Muscle of leg (tissue), 11 donors: ENCODE measurements around the gene CD9. TPM values are rescaled to one million over a fixed set of nuclear protein-coding genes. Genes with fewer than 3 reads are reported as not detected.
"Not testable (repeated sequence)": the region's sequence is repeated elsewhere in the genome, so short reads cannot be mapped to it uniquely, and the experiment has no call there.

ENCODE experiments used
- DNase-seq: peaks from one replicate; pipeline ENCODE4 v3.0.0; 2013
- H3K27ac ChIP-seq: one replicate; pipeline ENCODE4 v1.5.1; 2013; ENCODE audit warnings: mild to moderate bottlenecking, low read length, control low read depth
- H3K27me3 ChIP-seq: one replicate; pipeline ENCODE4 v1.6.1; 2013; ENCODE audit warnings: low read length; ENCODE audit not compliant: control insufficient read depth, insufficient read depth
- H3K36me3 ChIP-seq: one replicate; pipeline ENCODE4 v1.6.1; 2013; ENCODE audit warnings: low read length; ENCODE audit not compliant: control insufficient read depth, insufficient read depth
- H3K4me1 ChIP-seq: one replicate; pipeline ENCODE4 v1.6.1; 2013; ENCODE audit warnings: low read length; ENCODE audit not compliant: control insufficient read depth, insufficient read depth
- H3K4me3 ChIP-seq: one replicate; pipeline ENCODE4 v1.5.1; 2013; ENCODE audit warnings: low read length, control low read depth
- H3K9me3 ChIP-seq: replicated peaks from 2 replicates; pipeline ENCODE4 v1.6.1; 2013; ENCODE audit warnings: low read depth, low read length; ENCODE audit not compliant: control insufficient read depth
- WGBS: methylation state at CpG from one replicate; pipeline ENCODE4 v1.1.5; 2013; ENCODE audit warnings: missing lambda C conversion rate; ENCODE audit not compliant: insufficient coverage; 5-methylcytosine and 5-hydroxymethylcytosine counted together
- polyA plus RNA-seq, 8 donors: library from polyadenylated mRNA; unstranded; fragments of 120-200 nt; gene quantifications; one replicate each; pipeline versions ENCODE4 v1.2.1 to v1.2.3, GENCODE V29; 2013; ENCODE audit warnings: inconsistent platforms in 1 of 8, low replicate concordance in 1 of 8; ENCODE audit not compliant: insufficient read length in 8 of 8, insufficient read depth in 1 of 8
- total RNA-seq: library from RNA; stranded (reverse); fragments of 120-200 nt; gene quantifications from one replicate; pipeline ENCODE4 v1.2.4, GENCODE V29; 2013

Gene CD9
- total and polyA plus RNA-seq, 9 donors: 39.5 to 94.5 (median 60.7) TPM

DNA sequence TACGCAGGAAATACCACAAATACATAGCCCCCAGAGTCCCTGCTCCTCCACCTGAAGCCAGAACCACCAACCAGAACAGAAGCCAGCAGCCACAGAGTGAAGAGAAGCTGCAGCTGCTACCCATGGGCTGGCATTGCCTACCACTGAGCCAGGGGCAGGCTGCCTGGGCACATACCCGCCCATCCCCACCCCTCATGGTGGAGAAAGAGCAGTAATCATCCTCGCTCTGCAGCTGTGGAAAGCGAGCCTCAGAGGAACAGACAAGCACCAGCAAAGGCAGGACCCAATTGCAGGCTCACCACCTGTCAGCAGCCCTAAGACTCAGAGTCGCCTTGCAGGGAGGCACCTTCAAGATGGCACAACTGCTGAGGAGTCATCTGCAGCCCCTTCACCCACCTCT, 11.2 kb upstream of the CD9 start:
- no peak overlapping the region for H3K27ac ChIP-seq
- H3K27me3 ChIP-seq: peaks cover 19% of the 10 kb centered on the region
- H3K36me3 ChIP-seq: no peaks in the 10 kb centered on the region
- H3K4me1 ChIP-seq: peaks cover 3% of the 10 kb centered on the region
- DNase-seq: no peak
- 59% methylated on average over 4 of the region's 5 CpGs for WGBS
- no peak overlapping the region for H3K4me3 ChIP-seq
- peaks cover 3% of the 10 kb centered on the region for H3K9me3 ChIP-seq

DNA sequence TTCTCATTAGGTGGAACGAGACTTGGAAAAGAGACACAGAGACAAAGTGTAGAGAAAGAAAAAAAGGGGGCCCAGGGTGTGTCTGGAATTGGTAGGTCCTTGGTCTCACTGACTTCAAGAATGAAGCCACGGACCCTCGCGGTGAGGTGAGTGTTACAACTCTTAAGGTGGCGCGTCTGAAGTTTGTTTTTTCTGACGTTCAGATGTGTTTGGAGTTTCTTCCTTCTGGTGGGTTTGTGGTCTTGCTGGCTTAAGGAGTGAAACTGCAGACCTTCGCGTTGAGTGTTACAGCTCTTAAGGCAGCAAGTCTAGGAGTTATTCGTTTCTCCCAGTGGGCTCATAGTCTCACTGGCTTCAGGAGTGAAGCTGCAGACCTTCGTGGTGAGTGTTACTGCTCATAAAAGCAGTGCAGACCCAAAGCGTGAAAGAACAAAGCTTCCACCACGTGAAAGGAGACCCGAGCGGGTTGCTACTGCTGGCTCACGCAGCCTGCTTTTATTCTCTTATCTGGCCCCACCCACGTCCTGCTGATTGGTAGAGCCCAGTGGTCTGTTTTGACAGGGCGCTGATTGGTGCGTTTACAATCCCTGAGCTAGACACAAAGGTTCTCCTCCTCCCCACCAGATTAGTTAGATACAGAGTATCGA, 10.1 kb upstream of the CD9 start:
- not testable (repeated sequence) for H3K4me3 ChIP-seq, H3K27ac ChIP-seq, DNase-seq, H3K36me3 ChIP-seq, H3K9me3 ChIP-seq, H3K4me1 ChIP-seq
- H3K27me3 ChIP-seq: peaks cover 19% of the 10 kb centered on the region
- WGBS: 53% methylated on average over 13 of the region's 20 CpGs

DNA sequence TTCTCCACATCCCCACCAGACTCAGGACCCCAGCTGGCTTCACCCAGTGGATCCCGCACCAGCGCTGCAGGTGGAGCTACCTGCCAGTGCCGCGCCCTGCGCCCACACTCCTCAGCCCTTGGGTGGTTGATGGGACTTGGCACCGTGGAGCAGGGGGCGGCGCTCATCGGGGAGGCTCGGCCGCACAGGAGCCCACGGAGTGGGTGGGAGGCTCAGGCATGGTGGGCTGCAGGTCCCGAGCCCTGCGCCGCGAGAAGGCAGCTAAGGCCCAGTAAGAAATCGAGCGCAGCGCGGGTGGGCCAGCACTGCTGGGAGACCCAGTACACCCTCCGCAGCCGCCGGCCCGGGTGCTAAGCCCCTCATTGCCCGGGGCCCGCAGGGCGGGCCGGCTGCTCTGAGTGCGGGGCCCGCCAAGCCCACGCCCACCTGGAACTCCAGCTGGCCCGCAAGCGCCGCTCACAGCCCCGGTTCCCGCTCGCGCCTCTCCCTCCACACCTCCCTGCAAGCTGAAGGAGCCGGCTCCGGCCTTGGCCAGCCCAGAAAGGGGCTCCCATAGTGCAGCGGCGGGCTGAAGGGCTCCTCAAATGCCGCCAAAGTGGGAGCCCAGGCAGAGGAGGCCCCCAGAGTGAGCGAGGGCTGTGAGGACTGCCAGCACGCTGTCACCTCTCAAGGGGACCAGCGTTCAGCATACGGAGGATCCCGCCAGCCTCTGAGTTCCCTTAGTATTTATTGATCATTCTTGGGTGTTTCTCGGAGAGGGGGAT, 9.3 kb upstream of the CD9 start:
- H3K4me1 ChIP-seq, H3K36me3 ChIP-seq, H3K27ac ChIP-seq, H3K9me3 ChIP-seq, DNase-seq, H3K4me3 ChIP-seq: not testable (repeated sequence)
- 94% methylated on average over 31 of the region's 49 CpGs for WGBS
- H3K27me3 ChIP-seq: peaks cover 19% of the 10 kb centered on the region

DNA sequence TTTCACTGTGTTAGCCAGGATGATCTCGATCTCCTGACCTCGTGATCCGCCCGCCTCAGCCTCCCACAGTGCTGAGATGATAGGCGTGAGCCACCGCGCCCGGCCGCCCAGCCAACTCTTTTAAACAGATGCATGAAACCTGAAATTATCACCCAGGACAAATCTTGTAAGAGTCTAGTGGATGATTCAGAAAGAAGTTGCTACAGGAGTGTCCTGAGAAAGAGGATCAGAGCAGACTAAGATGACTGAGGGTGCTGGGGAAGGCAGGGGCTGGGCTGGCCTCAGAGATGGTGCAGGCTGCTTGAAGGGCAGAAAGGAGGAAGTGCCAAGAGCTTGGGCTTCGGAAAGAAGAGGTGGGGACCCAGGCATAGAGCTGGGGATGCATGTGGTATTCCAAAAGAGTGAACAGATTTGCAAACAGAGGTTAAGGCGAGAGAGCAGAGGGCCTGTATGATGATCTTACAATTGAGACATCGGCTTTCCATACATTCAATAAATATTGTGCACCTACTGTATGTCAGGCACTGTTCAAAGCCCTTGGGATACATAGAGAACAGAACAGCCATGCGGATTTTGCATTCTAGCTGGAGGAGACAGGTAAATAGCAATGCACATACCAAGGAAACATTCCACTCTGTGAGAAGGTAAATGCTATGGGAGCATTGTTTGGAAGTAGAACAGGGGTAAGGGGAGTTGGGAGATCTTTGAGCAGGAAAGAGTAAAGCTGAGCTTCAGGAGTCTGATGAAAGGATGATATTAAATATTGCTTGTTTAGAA, 7.4 kb upstream of the CD9 start:
- Histone ChIP-seq H3K27ac (no peak overlapping the region), H3K27me3 (peaks cover 19% of the 10 kb centered on the region), H3K9me3 (no peaks in the 10 kb centered on the region), H3K4me1 (peaks cover 4% of the 10 kb centered on the region), H3K36me3 (no peaks in the 10 kb centered on the region), H3K4me3 (no peak overlapping the region)
- 50% methylated on average over 1 of the region's 13 CpGs for WGBS
- DNase-seq: no peak

DNA sequence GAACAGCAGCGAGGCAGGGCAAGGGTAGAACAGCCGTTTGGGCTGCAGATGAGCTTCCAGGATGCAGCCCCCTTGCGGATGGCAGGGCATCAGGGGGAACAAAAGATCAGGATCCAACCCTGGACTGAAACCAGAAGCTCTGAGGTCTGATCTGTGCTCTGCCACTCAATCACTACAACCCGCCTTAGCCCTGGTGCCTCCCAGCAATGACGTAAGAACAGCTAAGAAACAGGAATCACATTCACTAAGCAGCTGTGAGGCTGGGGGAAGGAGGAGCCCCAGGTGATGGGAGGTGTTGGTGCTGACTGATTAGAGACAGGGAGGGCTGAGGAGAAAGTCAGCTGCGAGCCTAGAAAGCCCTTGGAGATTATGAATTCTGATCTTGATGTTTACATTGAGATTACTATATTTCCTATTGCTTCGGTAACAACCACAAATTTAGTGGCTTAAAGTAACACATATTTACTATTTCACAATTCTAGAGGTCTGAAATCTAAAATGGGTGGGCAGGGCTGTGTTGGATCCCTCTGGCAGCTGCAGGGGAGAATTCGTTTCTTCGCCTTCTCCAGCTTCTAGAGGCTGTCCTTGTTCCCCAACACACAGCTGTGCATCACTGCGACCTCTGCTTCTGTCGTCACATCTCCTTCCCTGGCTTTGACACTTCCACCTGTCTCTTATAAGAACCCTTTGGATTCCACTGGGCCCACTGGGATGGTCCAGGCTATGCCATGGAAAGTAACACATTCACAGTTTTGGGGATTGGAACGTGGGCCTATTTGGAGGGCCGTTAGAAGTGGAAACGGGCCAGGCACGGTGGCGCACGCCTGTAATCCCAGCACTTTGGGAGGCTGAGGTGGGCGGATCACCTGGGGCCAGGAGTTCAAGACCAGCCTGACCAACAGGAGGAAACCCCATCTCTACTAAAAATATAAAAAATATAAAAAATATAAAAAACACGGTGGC, 6.1 kb upstream of the CD9 start:
- Histone ChIP-seq H3K36me3 (no peaks in the 10 kb centered on the region), H3K4me3 (no peak overlapping the region), H3K27me3 (peaks cover 22% of the 10 kb centered on the region), H3K4me1 (peaks cover 12% of the 10 kb centered on the region), H3K27ac (no peak overlapping the region), H3K9me3 (no peaks in the 10 kb centered on the region)
- WGBS: 61% methylated on average over 8 of the region's 19 CpGs
- DNase-seq: no peak

DNA sequence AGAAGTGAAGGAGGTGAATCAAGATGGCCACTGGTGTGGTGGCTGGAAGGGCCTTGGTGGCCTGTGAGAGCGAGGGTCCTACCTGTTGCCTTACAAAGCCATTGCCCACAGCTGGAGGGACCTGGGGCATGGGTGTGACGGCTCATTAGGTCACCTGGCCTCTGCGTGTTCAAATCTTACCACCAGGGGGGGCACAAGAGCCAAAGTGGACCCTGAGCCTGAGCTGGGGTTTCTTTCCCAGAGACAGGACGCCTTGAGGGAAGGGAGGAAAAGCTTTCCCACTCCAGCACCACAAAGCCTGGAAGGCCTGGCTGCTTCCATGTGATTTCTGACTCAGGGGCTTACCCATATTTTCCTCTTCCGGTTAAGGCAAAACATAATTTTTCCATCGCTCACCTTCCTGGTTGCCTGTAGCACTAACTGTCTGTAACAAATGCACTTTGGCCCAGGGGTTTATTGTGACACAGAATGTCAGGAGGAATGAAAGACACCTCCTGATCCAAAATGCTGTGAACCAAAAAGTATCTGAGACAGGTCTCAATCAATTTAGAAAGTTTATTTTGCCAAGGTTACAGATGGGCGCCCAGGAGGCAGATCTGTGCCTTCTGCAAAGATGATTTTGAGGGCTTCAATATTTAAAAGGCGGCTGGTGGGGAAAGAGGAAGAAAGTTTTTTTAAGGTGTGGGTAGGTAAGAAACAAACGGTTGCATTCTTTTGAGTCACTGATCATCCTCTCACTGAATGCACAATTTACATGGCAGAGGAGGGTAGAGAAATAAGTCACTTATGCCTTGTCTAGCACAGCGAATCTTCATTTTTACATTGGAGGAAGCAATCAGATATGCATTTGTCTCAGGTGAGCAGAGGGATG, 4.3 kb upstream of the CD9 start:
- peaks cover 23% of the 10 kb centered on the region for H3K4me1 ChIP-seq
- 42% methylated on average over 3 of the region's 10 CpGs for WGBS
- H3K36me3 ChIP-seq: no peaks in the 10 kb centered on the region
- H3K27me3 ChIP-seq: peaks cover 29% of the 10 kb centered on the region
- H3K4me3 ChIP-seq: no peak overlapping the region
- peak; percentile 93 for DNase-seq
- H3K9me3 ChIP-seq: no peaks in the 10 kb centered on the region
- peak overlapping the region; percentile 8 for H3K27ac ChIP-seq

DNA sequence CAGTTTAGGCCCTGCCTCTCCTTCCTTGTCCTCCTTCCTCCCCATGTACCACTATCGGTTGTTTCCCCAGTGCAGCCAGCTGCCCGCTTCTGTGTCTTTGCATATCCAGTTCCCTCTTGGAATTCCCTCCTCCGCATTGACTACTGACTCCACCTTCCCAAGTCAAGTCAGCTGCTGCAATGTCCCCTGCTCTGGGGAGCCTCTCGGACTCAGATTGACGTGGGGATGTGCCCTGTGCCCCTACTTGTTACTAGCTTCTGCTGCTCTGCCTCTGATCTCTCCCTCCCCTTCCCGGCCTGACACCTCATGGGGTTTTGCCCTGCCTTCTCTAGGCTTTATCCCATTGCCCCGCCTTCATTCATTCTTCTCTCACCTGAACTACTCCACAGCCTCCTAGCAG, 2.1 kb upstream of the CD9 start:
- DNase-seq: no peak
- WGBS: 72% methylated on average over 7 of the region's 7 CpGs
- no peaks in the 10 kb centered on the region for H3K36me3 ChIP-seq
- peaks cover 44% of the 10 kb centered on the region for H3K27me3 ChIP-seq
- peaks cover 45% of the 10 kb centered on the region for H3K4me1 ChIP-seq
- H3K4me3 ChIP-seq: no peak overlapping the region
- H3K27ac ChIP-seq: no peak overlapping the region
- H3K9me3 ChIP-seq: no peaks in the 10 kb centered on the region

DNA sequence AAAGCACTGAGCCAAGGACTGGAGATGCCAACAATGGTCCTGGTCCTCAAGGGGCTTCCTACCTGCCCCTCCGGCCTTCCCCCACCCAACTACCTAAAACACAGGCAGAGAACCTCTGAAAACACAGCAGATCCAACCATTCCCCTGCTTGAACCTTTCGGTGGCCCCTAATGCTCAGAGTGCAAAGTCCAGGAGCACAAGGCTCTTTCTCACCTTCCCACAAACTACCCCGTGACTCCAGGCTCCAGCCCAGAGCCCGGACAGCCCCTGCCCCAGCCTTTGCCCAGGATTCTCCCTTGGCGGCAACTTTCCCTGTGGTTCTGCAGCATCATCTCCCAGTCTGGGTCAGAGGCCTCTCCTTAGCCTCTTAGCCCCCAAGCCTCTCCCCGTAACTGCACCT, 1.6 kb upstream of the CD9 start:
- Histone ChIP-seq H3K4me3 (no peak overlapping the region), H3K27me3 (peaks cover 41% of the 10 kb centered on the region), H3K4me1 (peaks cover 49% of the 10 kb centered on the region), H3K9me3 (no peaks in the 10 kb centered on the region), H3K27ac (no peak overlapping the region), H3K36me3 (no peaks in the 10 kb centered on the region)
- no peak for DNase-seq
- 95% methylated on average over 6 of the region's 6 CpGs for WGBS

DNA sequence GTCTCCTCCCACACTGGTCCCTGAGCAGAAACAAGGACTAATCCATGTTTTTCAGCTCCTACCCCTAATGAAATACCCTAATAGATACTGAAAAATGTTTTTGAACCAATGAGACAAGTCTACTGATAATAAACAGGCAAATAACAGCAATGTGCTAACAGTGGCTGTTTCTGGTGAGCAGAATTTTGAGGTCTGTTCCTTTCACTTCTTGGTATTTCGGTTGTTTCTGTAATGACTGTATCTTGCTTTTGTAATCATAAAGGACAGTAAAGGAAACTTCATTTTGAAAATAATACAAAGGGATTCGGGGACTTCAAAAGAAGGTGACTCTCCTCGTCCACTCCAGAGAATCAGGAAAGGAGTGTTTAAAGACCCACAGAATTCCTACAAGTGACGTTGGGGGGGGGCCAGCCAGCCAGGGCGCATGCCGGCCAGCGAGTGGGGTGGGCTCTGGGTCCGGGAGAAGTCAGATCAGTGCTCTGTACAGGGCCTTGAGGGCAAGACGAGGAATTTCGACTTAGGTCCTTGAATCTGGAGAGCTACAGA, 1.1 kb upstream of the CD9 start:
- DNase-seq: no peak
- WGBS: 28% methylated on average over 9 of the region's 10 CpGs
- H3K4me3 ChIP-seq: no peak overlapping the region
- H3K27ac ChIP-seq: peak overlapping the region; percentile 59
- no peaks in the 10 kb centered on the region for H3K9me3 ChIP-seq
- peaks cover 48% of the 10 kb centered on the region for H3K4me1 ChIP-seq
- H3K27me3 ChIP-seq: peaks cover 38% of the 10 kb centered on the region
- no peaks in the 10 kb centered on the region for H3K36me3 ChIP-seq
